GF-D8 (cell line): ENCODE results near the gene B4GALT2.
A peak's percentile ranks its signal among the peaks of the same experiment; 100 is the strongest.

ENCODE experiments used
- DNase-seq: peaks from one replicate; lab custom pipeline; 2025; lab: John Stamatoyannopoulos, UW

B4GALT2 gene

DNA sequence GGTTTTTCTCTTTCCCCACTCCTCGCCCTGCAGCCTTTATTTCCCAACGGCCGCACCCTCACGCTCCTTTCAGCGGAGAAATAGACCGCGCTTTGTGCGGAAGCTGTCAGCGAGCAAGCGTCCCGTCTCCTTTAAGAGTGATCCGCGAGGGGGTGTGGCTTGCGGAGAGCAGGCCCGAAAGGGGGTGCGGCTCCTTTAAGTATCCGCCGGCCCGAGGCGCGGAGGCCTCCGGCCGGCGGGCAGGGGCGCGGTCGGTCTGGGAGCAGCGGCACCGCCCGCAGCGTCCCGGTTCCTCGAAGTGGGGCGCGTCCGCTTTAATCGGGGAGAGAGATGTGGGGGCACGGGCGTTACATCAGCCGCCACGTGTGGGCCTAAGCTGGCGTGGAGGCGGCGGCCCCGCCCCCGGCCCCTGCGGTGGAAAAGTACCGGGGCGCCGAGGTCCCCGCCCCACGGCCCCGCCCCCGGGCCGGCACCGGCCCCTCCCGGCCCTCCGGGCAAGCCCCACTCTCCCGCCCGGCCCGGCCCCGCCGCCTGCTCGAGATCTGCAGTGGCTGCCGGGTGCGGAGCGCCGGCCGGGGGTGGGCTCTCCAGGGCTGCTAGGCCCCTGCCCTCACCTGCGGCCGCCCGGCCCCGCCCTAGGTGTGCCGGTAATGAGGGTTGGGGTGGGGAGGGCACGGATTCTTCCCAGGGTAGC lies 51.0 kb downstream of the B4GALT2 start:
- peak; percentile 63 for DNase-seq

GRCh38 chr1:44030605-44031251 lies 51.7 kb downstream of the B4GALT2 start:
- no peak for DNase-seq

GRCh38 chr1:44031252-44032169 lies 52.5 kb downstream of the B4GALT2 start, which contains the start of gene SLC6A9:
Gene SLC6A9 (minus strand): TSS chr1:44031462. CDS start chr1:44024277, 7,185 bp downstream.
- DNase-seq = no peak

GRCh38 chr1:44032170-44032790 lies 53.3 kb downstream of the B4GALT2 start:
- no peak for DNase-seq

DNA sequence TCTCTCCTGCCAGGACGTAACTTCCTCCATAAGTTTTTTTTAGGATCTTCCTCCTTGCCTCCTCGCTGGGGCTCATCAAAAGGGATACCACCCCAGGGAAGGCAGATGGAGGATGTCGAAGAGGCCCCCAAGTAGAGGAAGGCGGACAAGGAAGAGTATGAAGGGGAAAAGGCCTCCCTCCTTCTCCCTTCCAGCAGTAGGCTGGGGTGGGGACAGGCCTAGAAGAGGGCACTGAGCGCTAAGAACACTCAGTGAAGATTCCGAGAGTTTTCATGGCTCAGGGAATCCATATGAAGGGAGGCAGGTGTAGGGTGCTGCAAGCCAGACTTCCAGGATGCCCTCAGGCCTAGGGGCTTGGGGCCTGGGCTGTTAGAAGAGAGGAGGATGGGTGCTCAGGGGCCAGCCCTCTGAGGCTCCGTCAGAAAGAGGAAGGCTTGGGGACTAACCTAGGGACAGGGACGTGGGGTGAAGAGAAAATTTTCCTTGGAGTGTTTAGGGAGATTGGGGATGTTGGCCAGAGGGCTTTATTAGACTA lies 54.1 kb downstream of the B4GALT2 start:
- no peak for DNase-seq

- DNase-seq = no peak
Measured at GRCh38 chr1:44033756-44034155, 54.7 kb downstream of the B4GALT2 start.

GRCh38 chr1:44034423-44034822 lies 55.4 kb downstream of the B4GALT2 start:
- no peak for DNase-seq

DNA sequence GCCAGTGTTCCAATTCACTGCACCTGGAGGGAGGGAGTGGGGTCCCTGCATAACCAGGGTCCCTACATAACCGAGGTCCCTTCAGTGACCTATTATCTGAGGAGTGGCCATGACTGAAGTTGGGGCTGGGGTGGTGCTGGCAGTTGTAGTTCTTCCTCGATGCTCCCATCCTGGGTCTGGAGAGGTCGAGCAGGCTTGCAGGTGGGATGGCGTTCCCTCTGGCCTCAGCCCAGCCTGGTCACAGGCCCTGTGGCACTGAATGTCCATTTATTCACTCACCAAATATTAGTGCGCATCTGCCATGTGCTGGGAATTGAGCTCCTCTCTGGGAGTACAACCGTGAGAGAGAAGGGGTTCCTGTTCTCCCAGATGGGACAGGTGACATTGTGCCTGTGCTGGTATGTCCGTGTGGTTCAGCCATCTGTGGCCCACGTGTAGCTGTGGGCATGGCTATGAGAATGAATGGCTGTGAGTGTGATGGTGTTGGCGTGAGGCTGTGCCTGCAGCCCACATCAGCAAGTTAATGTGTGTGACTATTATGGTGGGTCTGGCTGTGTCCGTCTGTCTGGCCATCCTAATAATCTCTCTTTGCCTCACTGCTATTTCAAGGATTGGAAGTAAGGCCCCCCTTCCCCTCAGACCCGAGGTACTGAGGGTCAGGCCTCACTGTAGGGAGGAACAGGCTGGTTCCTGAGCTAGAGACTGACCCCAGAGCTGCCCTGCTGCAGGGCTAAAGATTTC lies 56.1 kb downstream of the B4GALT2 start:
- no peak for DNase-seq

DNA sequence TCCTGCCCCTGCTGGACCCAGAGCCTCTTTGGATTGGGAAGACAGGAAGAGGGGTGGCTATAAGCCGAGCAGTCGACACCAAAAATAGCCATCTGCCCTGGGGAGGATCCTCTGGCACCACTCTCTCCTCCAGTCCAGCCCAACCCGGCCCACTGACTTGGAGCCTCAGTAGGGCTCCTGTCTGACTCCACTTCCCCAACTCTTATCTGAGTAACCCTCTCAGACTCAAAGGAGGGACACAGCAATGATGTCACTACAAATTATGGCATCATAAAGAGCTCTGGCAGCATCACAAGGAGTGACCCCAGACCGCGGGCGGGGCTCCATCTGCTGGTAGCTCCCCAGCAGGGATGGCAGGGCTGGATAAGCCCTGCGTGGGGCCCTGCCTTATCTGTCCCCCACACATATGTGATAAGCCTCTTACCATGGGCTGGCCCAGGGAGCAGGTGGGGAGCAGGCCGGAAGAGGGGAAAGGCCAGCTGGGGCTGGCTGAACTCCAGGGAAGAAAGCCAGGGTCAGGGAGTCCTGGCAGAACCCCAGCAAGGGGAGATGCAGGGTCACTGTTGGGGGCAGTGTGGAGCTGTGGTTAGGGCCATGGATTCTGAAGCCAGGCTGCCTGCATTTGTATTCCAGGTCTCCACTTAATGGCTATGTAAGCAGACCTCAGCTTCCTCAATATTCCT lies 56.9 kb downstream of the B4GALT2 start:
- no peak for DNase-seq

- no peak for DNase-seq
Measured at GRCh38 chr1:44036409-44037139, 57.6 kb downstream of the B4GALT2 start.

GRCh38 chr1:44037154-44037553 lies 58.1 kb downstream of the B4GALT2 start:
- no peak for DNase-seq

GRCh38 chr1:44038876-44039657 lies 60.1 kb downstream of the B4GALT2 start:
- DNase-seq = no peak

DNA sequence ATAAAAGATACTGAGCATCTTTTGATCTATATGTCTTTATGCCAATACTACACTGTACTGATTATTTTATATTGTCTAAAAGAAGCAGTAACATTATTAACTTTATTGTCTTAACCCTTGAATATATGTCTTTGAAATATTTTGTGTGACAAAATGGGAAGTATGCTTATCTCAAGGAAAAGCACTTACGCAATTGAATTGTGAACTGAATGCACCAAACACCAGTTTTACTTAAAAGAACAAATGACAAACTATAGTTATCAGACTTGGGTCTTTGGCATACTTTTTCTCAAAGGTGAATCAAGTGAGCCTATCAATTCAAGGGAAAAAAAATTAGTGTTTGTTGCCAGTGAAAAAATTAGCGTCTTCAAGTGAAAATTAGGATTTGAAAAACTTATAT lies 61.4 kb downstream of the B4GALT2 start:
- peak; percentile 34 for DNase-seq
